GM12878 (cell line): ENCODE measurements around the gene AMPH.

ENCODE experiments used
- CBFB ChIP-seq: IDR thresholded peaks from 2 replicates; pipeline ENCODE4 v1.6.1; 2016; ENCODE audit warnings: antibody characterized with exemption, low read depth
- CHD2 ChIP-seq: IDR thresholded peaks from 2 replicates; pipeline ENCODE4 v1.6.1; 2011; ENCODE audit warnings: low read depth, low read length, improper control_type of control experiment, borderline replicate concordance
- EGR1 ChIP-seq, 2 experiments: IDR thresholded peaks; 1 replicate in 1 of 2; 2 replicates in 1 of 2; pipeline ENCODE4 v1.6.1; 2011 to 2012; ENCODE audit warnings: low read depth in 2 of 2, low read length in 2 of 2, borderline replicate concordance in 1 of 2, mild to moderate bottlenecking in 1 of 2, moderate library complexity in 1 of 2
- EP300 ChIP-seq, 2 experiments: fragments of 150-350 bp in 1 of 2; IDR thresholded peaks; 2 replicates each; pipeline ENCODE4 v1.6.1; 2011 to 2012; ENCODE audit warnings: low read depth in 2 of 2, low read length in 2 of 2, borderline replicate concordance in 1 of 2, improper control_type of control experiment in 1 of 2, inconsistent platforms in 1 of 2; ENCODE audit not compliant: control insufficient read depth in 1 of 2
- EZH2 ChIP-seq: IDR thresholded peaks from 2 replicates; pipeline ENCODE4 v1.6.1; 2012; ENCODE audit warnings: low read depth, mild to moderate bottlenecking, control low read depth, inconsistent platforms, low read length, borderline replicate concordance; ENCODE audit not compliant: control insufficient read depth
- SMC3 ChIP-seq: IDR thresholded peaks from 2 replicates; pipeline ENCODE4 v1.6.1; 2011; ENCODE audit warnings: low read length, improper control_type of control experiment, borderline replicate concordance
- SUZ12 ChIP-seq: fragments of 200-600 bp; sonication (generic); IDR thresholded peaks from one replicate; pipeline ENCODE4 v1.6.1; 2018; ENCODE audit warnings: antibody characterized with exemption, mild to moderate bottlenecking; ENCODE audit not compliant: unreplicated experiment
- TARDBP ChIP-seq: IDR thresholded peaks from 2 replicates; pipeline ENCODE4 v1.6.1; 2016; ENCODE audit warnings: borderline replicate concordance
- TF ChIP-seq, protein P1 (sequence below), 3 experiments: IDR thresholded peaks in 2 of 3; conservative IDR thresholded peaks in 1 of 3; 2 replicates each; pipeline ENCODE4 v1.5.1; 2011; ENCODE audit warnings: low read depth in 3 of 3, low read length in 3 of 3, mild to moderate bottlenecking in 3 of 3, control low read depth in 2 of 3, moderate library complexity in 2 of 3, inconsistent platforms in 1 of 3, mixed read lengths in 1 of 3; ENCODE audit not compliant: control insufficient read depth in 2 of 3, insufficient read depth in 1 of 3; ENCODE audit errors: extremely low read depth in 1 of 3
- TF ChIP-seq, protein P2 (sequence below): IDR thresholded peaks from 2 replicates; pipeline ENCODE4 v1.6.1; 2011; ENCODE audit warnings: borderline replicate concordance, low read depth, mild to moderate bottlenecking, moderate library complexity, low read length; ENCODE audit not compliant: insufficient read depth, poor library complexity, severe bottlenecking
- TF ChIP-seq, protein P3 (sequence below): fragments of 450-650 bp; IDR thresholded peaks from 2 replicates; pipeline ENCODE4 v1.6.1; 2017; ENCODE audit warnings: mild to moderate bottlenecking

DNA sequence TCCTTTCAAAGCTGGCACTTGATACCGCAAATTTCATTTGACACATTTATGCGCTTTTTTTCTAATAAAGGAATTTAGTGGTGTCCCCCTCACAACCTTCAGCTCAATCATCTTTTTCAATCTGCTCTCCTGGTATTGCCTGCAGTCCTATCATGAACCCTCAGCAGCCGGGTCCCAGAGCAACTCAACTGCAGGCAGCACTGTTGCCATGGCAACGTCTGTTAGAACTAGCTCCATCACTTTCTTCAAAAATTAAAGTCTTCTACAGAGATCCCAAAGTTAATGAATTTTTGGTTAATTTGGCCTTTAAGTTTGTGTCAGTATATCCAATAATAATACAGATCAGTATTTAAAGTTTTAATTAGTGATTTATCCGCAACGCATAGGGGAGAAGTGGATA, 221.6 kb downstream of the AMPH start:
- TF ChIP-seq SMC3: no peak
- no peak for TF ChIP-seq EZH2
- no peak for TF ChIP-seq EP300 (IDR thresholded peaks at IDR 0.05; ENCODE audit: borderline replicate concordance in 1 of 2, control insufficient read depth in 1 of 2, low read depth in 2 of 2, low read length in 2 of 2)
- TF ChIP-seq, protein P1, sequence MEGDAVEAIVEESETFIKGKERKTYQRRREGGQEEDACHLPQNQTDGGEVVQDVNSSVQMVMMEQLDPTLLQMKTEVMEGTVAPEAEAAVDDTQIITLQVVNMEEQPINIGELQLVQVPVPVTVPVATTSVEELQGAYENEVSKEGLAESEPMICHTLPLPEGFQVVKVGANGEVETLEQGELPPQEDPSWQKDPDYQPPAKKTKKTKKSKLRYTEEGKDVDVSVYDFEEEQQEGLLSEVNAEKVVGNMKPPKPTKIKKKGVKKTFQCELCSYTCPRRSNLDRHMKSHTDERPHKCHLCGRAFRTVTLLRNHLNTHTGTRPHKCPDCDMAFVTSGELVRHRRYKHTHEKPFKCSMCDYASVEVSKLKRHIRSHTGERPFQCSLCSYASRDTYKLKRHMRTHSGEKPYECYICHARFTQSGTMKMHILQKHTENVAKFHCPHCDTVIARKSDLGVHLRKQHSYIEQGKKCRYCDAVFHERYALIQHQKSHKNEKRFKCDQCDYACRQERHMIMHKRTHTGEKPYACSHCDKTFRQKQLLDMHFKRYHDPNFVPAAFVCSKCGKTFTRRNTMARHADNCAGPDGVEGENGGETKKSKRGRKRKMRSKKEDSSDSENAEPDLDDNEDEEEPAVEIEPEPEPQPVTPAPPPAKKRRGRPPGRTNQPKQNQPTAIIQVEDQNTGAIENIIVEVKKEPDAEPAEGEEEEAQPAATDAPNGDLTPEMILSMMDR (IDR thresholded peaks at IDR 0.05 in 2 of 3, conservative IDR thresholded peaks at IDR 0.05 in 1 of 3; ENCODE audit: control insufficient read depth in 2 of 3, extremely low read depth in 1 of 3, insufficient read depth in 1 of 3, low read depth in 3 of 3, low read length in 3 of 3): no peak
- TF ChIP-seq CBFB: no peak
- TF ChIP-seq SUZ12: no peak
- TF ChIP-seq, protein P2, sequence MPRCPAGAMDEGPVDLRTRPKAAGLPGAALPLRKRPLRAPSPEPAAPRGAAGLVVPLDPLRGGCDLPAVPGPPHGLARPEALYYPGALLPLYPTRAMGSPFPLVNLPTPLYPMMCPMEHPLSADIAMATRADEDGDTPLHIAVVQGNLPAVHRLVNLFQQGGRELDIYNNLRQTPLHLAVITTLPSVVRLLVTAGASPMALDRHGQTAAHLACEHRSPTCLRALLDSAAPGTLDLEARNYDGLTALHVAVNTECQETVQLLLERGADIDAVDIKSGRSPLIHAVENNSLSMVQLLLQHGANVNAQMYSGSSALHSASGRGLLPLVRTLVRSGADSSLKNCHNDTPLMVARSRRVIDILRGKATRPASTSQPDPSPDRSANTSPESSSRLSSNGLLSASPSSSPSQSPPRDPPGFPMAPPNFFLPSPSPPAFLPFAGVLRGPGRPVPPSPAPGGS: no peak
- TF ChIP-seq TARDBP: no peak
- TF ChIP-seq CHD2: no peak
- no peak for TF ChIP-seq EGR1 (IDR thresholded peaks at IDR 0.05; ENCODE audit: borderline replicate concordance in 1 of 2, low read depth in 2 of 2, low read length in 2 of 2)
- TF ChIP-seq, protein P3, sequence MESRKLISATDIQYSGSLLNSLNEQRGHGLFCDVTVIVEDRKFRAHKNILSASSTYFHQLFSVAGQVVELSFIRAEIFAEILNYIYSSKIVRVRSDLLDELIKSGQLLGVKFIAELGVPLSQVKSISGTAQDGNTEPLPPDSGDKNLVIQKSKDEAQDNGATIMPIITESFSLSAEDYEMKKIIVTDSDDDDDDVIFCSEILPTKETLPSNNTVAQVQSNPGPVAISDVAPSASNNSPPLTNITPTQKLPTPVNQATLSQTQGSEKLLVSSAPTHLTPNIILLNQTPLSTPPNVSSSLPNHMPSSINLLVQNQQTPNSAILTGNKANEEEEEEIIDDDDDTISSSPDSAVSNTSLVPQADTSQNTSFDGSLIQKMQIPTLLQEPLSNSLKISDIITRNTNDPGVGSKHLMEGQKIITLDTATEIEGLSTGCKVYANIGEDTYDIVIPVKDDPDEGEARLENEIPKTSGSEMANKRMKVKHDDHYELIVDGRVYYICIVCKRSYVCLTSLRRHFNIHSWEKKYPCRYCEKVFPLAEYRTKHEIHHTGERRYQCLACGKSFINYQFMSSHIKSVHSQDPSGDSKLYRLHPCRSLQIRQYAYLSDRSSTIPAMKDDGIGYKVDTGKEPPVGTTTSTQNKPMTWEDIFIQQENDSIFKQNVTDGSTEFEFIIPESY: no peak
